Measurements from ENCODE around the gene ENO4. TPM values are rescaled to one million over a fixed set of nuclear protein-coding genes. Genes with fewer than 3 reads are reported as not detected.

Gene ENO4
- total RNA-seq, 1 experiment from 2014 or later = 0.42 TPM

GRCh38 chr10:116836902-116837523 lies 12.3 kb upstream of the ENO4 start:
- TF ChIP-seq, protein P1, sequence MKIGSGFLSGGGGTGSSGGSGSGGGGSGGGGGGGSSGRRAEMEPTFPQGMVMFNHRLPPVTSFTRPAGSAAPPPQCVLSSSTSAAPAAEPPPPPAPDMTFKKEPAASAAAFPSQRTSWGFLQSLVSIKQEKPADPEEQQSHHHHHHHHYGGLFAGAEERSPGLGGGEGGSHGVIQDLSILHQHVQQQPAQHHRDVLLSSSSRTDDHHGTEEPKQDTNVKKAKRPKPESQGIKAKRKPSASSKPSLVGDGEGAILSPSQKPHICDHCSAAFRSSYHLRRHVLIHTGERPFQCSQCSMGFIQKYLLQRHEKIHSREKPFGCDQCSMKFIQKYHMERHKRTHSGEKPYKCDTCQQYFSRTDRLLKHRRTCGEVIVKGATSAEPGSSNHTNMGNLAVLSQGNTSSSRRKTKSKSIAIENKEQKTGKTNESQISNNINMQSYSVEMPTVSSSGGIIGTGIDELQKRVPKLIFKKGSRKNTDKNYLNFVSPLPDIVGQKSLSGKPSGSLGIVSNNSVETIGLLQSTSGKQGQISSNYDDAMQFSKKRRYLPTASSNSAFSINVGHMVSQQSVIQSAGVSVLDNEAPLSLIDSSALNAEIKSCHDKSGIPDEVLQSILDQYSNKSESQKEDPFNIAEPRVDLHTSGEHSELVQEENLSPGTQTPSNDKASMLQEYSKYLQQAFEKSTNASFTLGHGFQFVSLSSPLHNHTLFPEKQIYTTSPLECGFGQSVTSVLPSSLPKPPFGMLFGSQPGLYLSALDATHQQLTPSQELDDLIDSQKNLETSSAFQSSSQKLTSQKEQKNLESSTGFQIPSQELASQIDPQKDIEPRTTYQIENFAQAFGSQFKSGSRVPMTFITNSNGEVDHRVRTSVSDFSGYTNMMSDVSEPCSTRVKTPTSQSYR (CRISPR knock-in tag; IDR thresholded peaks at IDR 0.05) = no peak
- TF ChIP-seq IRF2 (CRISPR knock-in tag; IDR thresholded peaks at IDR 0.05; ENCODE audit: borderline replicate concordance, low read depth) = no peak
- no peak for TF ChIP-seq FOXK1 (CRISPR knock-in tag; IDR thresholded peaks at IDR 0.05)
- TF ChIP-seq HMGXB4 (CRISPR knock-in tag; IDR thresholded peaks at IDR 0.05) = no peak
- TF ChIP-seq FOXJ3 (CRISPR knock-in tag; IDR thresholded peaks at IDR 0.05; ENCODE audit: borderline replicate concordance) = no peak
- no peak for TF ChIP-seq E2F5 (CRISPR knock-in tag; IDR thresholded peaks at IDR 0.05)
- no peak for TF ChIP-seq ELF4 (CRISPR knock-in tag; IDR thresholded peaks at IDR 0.05; ENCODE audit: low read depth)
- TF ChIP-seq SP1 (CRISPR knock-in tag; conservative IDR thresholded peaks at IDR 0.05) = no peak
- TF ChIP-seq NFYB (CRISPR knock-in tag; conservative IDR thresholded peaks at IDR 0.05; ENCODE audit: low read depth) = no peak
- TF ChIP-seq TCF7 (CRISPR knock-in tag; IDR thresholded peaks at IDR 0.05; ENCODE audit: low read depth) = no peak
- TF ChIP-seq ZNF138 (CRISPR knock-in tag; conservative IDR thresholded peaks at IDR 0.05) = no peak
- no peak for TF ChIP-seq MYBL2 (CRISPR knock-in tag; IDR thresholded peaks at IDR 0.05)
- TF ChIP-seq E2F4 (CRISPR knock-in tag; IDR thresholded peaks at IDR 0.05; ENCODE audit: borderline replicate concordance, low read depth) = no peak
- TF ChIP-seq, protein P2, sequence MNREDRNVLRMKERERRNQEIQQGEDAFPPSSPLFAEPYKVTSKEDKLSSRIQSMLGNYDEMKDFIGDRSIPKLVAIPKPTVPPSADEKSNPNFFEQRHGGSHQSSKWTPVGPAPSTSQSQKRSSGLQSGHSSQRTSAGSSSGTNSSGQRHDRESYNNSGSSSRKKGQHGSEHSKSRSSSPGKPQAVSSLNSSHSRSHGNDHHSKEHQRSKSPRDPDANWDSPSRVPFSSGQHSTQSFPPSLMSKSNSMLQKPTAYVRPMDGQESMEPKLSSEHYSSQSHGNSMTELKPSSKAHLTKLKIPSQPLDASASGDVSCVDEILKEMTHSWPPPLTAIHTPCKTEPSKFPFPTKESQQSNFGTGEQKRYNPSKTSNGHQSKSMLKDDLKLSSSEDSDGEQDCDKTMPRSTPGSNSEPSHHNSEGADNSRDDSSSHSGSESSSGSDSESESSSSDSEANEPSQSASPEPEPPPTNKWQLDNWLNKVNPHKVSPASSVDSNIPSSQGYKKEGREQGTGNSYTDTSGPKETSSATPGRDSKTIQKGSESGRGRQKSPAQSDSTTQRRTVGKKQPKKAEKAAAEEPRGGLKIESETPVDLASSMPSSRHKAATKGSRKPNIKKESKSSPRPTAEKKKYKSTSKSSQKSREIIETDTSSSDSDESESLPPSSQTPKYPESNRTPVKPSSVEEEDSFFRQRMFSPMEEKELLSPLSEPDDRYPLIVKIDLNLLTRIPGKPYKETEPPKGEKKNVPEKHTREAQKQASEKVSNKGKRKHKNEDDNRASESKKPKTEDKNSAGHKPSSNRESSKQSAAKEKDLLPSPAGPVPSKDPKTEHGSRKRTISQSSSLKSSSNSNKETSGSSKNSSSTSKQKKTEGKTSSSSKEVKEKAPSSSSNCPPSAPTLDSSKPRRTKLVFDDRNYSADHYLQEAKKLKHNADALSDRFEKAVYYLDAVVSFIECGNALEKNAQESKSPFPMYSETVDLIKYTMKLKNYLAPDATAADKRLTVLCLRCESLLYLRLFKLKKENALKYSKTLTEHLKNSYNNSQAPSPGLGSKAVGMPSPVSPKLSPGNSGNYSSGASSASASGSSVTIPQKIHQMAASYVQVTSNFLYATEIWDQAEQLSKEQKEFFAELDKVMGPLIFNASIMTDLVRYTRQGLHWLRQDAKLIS (CRISPR knock-in tag; IDR thresholded peaks at IDR 0.05; ENCODE audit: borderline replicate concordance) = no peak
- TF ChIP-seq CREM (CRISPR knock-in tag; IDR thresholded peaks at IDR 0.05) = no peak
- TF ChIP-seq, protein P3, sequence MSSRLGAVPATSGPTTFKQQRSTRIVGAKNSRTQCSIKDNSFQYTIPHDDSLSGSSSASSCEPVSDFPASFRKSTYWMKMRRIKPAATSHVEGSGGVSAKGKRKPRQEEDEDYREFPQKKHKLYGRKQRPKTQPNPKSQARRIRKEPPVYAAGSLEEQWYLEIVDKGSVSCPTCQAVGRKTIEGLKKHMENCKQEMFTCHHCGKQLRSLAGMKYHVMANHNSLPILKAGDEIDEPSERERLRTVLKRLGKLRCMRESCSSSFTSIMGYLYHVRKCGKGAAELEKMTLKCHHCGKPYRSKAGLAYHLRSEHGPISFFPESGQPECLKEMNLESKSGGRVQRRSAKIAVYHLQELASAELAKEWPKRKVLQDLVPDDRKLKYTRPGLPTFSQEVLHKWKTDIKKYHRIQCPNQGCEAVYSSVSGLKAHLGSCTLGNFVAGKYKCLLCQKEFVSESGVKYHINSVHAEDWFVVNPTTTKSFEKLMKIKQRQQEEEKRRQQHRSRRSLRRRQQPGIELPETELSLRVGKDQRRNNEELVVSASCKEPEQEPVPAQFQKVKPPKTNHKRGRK (CRISPR knock-in tag; IDR thresholded peaks at IDR 0.05; ENCODE audit: borderline replicate concordance) = no peak
- TF ChIP-seq ZNF416 (CRISPR knock-in tag; IDR thresholded peaks at IDR 0.05) = no peak
- TF ChIP-seq NR1H2 (CRISPR knock-in tag; IDR thresholded peaks at IDR 0.05) = no peak
- TF ChIP-seq GTF2I (CRISPR knock-in tag; conservative IDR thresholded peaks at IDR 0.05) = no peak
- H3K4me1 Mint-ChIP-seq = peaks cover 76% of the 10 kb centered on the region
- CTCF ChIA-PET = interaction anchor here (0.7 to 3.1 kb wide), 12 partner anchors 8 to 338 kb away, joined by 3 to 16 read pairs (median 6); partner anchors contain the start of gene ENO4
- no peaks in the 10 kb centered on the region for H3K36me3 Mint-ChIP-seq
- no peak overlapping the region for H3K4me3 Mint-ChIP-seq
- H3K27ac Mint-ChIP-seq = peak overlapping the region; percentile 52; the same call in 1 of the 2 replicates
- no peaks in the 10 kb centered on the region for H3K9me3 Mint-ChIP-seq
- ATAC-seq (no peak), DNase-seq (ENCODE audit: low spot score) (no peak)
- POLR2A ChIA-PET = interaction anchor here (3.5 kb wide), 1 partner anchor 12 kb away, joined by 15 read pairs; the partner anchor contains the start of gene ENO4
- peaks cover 4% of the 10 kb centered on the region; the same call in 1 of the 2 replicates for H3K27me3 Mint-ChIP-seq (ENCODE audit: low read depth)

Measured in WTC11 (cell line).